Memory B cell (primary cell): ENCODE results near the gene MSMP.
A peak's percentile ranks its signal among the peaks of the same experiment; 100 is the strongest.

ENCODE experiments used
- ATAC-seq: fragments of 150-1000 bp; cut with Tn5 transposase; 2 replicates; pipeline ENCODE4 v1.10.0; 2021; ENCODE audit warnings: low read depth, mild to moderate bottlenecking, moderate library complexity
- DNase-seq, 2 donors: peaks; one replicate each; pipeline ENCODE4 v3.0.0; 2022; ENCODE audit warnings: low spot score in 2 of 2
- H3K27ac Mint-ChIP-seq: one replicate; pipeline ENCODE4 v1.8.0; 2022; ENCODE audit warnings: mild to moderate bottlenecking, moderate library complexity, mixed read lengths
- H3K27me3 Mint-ChIP-seq: one replicate; pipeline ENCODE4 v1.8.0; 2022; ENCODE audit warnings: mixed read lengths
- H3K36me3 Mint-ChIP-seq: one replicate; pipeline ENCODE4 v1.8.0; 2022; ENCODE audit warnings: mild to moderate bottlenecking, mixed read lengths
- H3K4me1 Mint-ChIP-seq: one replicate; pipeline ENCODE4 v1.8.0; 2022; ENCODE audit warnings: mixed read lengths
- H3K4me3 Mint-ChIP-seq: one replicate; pipeline ENCODE4 v1.8.0; 2022; ENCODE audit warnings: mild to moderate bottlenecking, moderate library complexity, mixed read lengths
- H3K9me3 Mint-ChIP-seq: one replicate; pipeline ENCODE4 v1.8.0; 2022; ENCODE audit warnings: mixed read lengths

The MSMP gene

DNA sequence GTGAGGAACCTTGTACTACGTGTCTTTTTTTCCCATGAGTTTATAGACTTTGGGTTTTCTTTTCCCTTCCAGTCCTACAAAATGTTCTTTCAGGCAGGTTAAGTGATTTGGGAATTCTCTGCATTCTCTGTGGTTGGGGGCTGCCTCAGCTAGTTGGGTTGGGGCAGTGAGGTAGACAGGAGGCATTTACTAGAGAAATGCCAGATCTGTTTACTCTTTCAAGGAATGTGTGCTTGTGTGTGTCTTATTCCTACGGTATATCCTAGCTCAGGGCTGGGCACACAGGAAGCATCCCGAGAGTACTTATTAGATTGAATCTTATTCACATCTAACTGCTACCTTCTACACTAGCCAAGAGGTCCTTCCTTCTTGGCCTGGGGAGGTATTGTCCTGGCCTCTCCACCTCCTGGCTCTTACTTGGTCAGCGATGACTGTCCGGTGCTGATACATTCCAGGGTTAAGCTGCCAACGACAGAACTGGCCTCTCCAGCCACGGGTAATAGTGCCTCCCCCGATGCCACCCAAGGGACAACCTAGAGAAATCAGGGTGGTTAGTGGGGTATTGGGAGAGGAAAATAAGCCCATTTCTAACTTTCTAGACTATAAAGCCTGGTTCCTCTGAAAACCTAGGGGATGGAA is 10.1 kb downstream of the MSMP start:
- DNase-seq (no peak), ATAC-seq (no peak)
- Mint-ChIP-seq H3K27me3 (no peaks in the 10 kb centered on the region), H3K9me3 (no peaks in the 10 kb centered on the region), H3K4me1 (peaks cover 33% of the 10 kb centered on the region), H3K36me3 (peaks cover 24% of the 10 kb centered on the region), H3K27ac (no peak overlapping the region), H3K4me3 (no peak overlapping the region)

DNA sequence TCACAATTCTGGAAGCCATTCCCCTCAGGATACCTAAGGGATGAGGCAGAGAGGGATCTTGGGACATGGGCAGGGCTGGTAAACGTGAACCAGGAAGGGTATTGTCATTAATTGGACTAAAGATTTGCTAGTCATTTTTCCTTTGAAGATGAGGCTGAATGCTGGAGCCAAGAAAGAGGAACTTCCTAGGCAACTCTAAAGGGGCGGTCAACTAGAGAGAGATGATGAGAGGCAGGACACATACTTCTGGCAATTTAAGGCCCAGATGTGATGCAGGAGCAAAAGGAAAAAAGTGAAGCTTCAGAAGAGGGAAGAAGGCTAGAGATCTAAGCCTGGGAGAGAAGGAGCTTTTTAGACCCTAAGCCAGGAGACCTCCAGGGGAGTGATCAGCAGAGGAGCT is 10.6 kb downstream of the MSMP start:
- Mint-ChIP-seq H3K4me1 (peaks cover 35% of the 10 kb centered on the region), H3K9me3 (no peaks in the 10 kb centered on the region), H3K4me3 (no peak overlapping the region), H3K36me3 (peaks cover 30% of the 10 kb centered on the region), H3K27me3 (no peaks in the 10 kb centered on the region), H3K27ac (no peak overlapping the region)
- ATAC-seq, result no peak
- DNase-seq, result no peak

DNA sequence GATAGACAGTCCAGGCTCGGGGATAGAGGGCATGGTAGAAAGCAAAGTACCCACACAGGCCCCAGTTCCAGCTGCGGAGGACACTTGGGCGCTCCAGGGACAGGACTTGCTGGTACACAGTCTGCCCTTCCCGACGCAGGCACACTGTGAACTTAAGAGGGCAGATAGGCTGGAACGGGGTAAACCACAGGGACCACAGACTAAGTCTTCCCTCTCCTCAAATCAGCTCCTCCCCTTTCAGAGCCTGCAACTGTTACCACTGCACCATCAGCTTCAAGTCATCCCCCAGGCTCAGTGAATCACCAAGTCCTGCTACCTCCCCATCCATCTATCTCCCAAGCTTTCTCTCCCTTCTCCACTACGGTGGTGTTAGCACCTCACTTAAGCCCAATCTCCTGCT is 12.3 kb downstream of the MSMP start:
- H3K4me1 Mint-ChIP-seq, result peaks cover 25% of the 10 kb centered on the region
- no peak overlapping the region for H3K4me3 Mint-ChIP-seq
- no peak overlapping the region for H3K27ac Mint-ChIP-seq
- DNase-seq, result no peak
- H3K36me3 Mint-ChIP-seq, result peaks cover 34% of the 10 kb centered on the region
- ATAC-seq, result no peak
- no peaks in the 10 kb centered on the region for H3K27me3 Mint-ChIP-seq
- no peaks in the 10 kb centered on the region for H3K9me3 Mint-ChIP-seq

DNA sequence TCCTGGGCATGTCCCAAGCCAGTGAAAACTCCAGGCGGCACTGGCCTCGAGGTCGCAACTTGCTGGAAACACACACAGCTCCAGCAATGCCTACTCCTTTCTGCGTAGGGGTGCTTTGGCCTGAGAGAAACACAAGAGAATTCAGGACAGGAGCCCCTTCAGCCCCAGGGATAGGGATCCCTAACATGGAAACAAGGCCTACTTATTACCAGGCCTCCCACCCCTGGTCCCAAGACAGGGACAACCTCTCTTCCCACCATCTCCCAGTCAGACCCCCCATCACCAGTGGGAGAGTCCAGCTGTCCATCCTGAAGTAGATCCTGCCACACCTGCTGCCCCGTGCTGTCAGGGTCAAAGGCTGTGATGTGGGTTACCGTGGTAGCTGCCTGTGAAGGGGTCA is 13.8 kb downstream of the MSMP start:
- DNase-seq (no peak), ATAC-seq (no peak)
- Mint-ChIP-seq H3K27me3 (no peaks in the 10 kb centered on the region), H3K4me3 (no peak overlapping the region), H3K9me3 (no peaks in the 10 kb centered on the region), H3K36me3 (peaks cover 37% of the 10 kb centered on the region), H3K4me1 (peaks cover 18% of the 10 kb centered on the region), H3K27ac (no peak overlapping the region)

DNA sequence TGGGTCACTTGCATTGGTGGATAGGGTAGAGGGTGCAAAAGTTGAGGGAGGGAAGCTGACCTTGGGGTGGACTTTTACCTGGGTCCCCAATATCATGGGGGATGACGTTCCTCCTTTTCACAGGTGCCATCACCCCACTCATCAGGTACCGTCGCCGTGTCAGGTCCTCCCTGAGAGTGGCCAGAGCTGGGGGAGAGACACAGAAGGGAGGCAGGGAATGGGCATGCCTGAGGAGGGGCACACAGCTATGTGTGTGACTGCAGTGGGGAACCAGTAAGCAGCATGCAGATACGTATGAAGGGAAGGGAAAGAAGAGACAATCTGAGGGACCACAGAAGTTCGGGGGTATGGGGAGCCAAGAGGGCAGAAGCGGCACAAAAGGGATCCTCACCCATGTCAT is 15.2 kb downstream of the MSMP start:
- Mint-ChIP-seq H3K27me3 (no peaks in the 10 kb centered on the region), H3K9me3 (no peaks in the 10 kb centered on the region), H3K27ac (no peak overlapping the region), H3K4me1 (peaks cover 13% of the 10 kb centered on the region), H3K4me3 (no peak overlapping the region), H3K36me3 (peaks cover 37% of the 10 kb centered on the region)
- ATAC-seq, result no peak
- DNase-seq, result no peak

DNA sequence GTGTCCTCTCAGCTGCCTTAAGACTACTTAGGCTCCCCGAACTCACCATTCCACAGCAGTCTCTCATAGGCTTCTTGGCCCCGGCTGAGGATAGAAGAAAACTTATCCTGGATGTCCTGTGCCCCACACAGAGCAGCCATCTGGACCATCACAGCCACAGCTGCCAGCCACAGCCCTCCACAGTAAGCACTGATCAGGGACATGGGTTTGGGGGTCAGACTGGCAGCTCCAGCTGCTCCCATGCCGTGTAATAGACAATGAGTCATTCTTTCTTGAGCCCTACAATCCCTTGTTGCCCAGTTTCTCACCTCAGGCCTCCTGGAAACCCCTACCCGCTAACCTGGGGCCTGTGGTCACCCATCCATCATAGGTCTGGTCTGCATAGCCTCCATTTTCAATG is 15.9 kb downstream of the MSMP start:
- no peak for ATAC-seq
- peaks cover 10% of the 10 kb centered on the region for H3K4me1 Mint-ChIP-seq
- H3K4me3 Mint-ChIP-seq, result no peak overlapping the region
- H3K27ac Mint-ChIP-seq, result peak overlapping the region; percentile 42
- DNase-seq, result no peak
- H3K27me3 Mint-ChIP-seq, result no peaks in the 10 kb centered on the region
- H3K9me3 Mint-ChIP-seq, result no peaks in the 10 kb centered on the region
- peaks cover 33% of the 10 kb centered on the region for H3K36me3 Mint-ChIP-seq

DNA sequence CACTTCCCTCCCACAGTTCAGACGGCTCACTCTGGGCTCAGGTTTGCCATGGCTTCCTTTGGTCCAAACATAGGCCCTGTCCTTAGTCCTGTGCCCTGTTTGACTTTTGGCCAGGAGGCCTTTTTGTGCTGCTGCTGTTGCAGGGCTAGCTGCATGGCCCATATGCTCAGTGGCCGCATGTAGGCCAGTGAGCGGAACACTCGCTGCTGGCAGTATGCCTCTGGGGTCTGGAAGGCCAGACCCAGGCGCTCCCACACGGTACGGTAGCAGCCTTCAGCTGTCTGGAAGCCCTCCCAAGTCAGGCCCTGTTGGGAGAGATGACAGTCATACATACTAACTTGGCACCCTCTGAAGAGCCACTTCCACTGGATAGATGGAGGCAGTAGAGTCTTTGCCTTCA is 16.9 kb downstream of the MSMP start:
- Mint-ChIP-seq H3K4me3 (no peak overlapping the region), H3K27ac (peak overlapping the region; percentile 57), H3K9me3 (no peaks in the 10 kb centered on the region), H3K36me3 (peaks cover 26% of the 10 kb centered on the region), H3K4me1 (peaks cover 14% of the 10 kb centered on the region), H3K27me3 (no peaks in the 10 kb centered on the region)
- DNase-seq (no peak), ATAC-seq (no peak)

DNA sequence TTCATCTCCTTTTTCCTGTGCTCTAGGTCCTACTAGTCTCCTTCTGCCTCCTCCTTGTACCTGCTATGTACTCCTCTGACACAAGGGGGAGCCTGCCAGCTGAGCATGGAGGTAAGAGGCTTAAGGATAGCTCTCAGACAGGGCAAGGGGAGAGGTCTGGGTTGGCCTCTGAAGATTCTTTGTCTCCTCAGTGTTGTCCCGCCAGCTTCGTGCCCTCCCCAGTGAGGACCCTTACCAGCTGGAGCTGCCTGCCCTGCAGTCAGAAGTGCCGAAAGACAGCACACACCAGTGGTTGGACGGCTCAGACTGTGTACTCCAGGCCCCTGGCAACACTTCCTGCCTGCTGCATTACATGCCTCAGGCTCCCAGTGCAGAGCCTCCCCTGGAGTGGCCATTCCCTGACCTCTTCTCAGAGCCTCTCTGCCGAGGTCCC is 17.9 kb downstream of the MSMP start:
- peaks cover 18% of the 10 kb centered on the region for H3K4me1 Mint-ChIP-seq
- H3K27ac Mint-ChIP-seq, result no peak overlapping the region
- DNase-seq (peak; percentile 59 to 67), ATAC-seq (no peak)
- H3K9me3 Mint-ChIP-seq, result no peaks in the 10 kb centered on the region
- peaks cover 22% of the 10 kb centered on the region for H3K36me3 Mint-ChIP-seq
- no peak overlapping the region for H3K4me3 Mint-ChIP-seq
- no peaks in the 10 kb centered on the region for H3K27me3 Mint-ChIP-seq

DNA sequence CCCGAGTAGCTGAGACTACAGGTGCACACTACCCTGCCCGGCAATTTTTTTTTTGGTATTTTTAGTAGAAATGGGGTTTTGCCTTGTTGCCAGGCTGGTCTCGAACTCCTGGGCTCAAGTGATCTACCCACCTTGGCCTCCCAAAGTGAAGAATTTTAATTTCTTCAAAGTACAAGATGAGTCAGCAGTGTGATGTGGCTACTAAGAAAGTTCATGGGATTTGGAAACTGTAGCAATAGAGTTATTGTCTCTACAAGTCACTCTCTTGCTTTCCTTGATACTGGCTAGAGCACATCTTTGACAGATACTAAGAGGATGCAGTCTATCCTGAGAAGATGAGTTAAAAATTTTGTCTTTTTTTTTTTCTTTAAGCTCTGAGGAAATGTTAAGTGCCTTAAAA is 20.0 kb downstream of the MSMP start:
- peaks cover 18% of the 10 kb centered on the region for H3K36me3 Mint-ChIP-seq
- ATAC-seq, result no peak
- H3K27ac Mint-ChIP-seq, result no peak overlapping the region
- DNase-seq, result no peak
- peaks cover 21% of the 10 kb centered on the region for H3K4me1 Mint-ChIP-seq
- no peak overlapping the region for H3K4me3 Mint-ChIP-seq
- H3K9me3 Mint-ChIP-seq, result no peaks in the 10 kb centered on the region
- H3K27me3 Mint-ChIP-seq, result no peaks in the 10 kb centered on the region

DNA sequence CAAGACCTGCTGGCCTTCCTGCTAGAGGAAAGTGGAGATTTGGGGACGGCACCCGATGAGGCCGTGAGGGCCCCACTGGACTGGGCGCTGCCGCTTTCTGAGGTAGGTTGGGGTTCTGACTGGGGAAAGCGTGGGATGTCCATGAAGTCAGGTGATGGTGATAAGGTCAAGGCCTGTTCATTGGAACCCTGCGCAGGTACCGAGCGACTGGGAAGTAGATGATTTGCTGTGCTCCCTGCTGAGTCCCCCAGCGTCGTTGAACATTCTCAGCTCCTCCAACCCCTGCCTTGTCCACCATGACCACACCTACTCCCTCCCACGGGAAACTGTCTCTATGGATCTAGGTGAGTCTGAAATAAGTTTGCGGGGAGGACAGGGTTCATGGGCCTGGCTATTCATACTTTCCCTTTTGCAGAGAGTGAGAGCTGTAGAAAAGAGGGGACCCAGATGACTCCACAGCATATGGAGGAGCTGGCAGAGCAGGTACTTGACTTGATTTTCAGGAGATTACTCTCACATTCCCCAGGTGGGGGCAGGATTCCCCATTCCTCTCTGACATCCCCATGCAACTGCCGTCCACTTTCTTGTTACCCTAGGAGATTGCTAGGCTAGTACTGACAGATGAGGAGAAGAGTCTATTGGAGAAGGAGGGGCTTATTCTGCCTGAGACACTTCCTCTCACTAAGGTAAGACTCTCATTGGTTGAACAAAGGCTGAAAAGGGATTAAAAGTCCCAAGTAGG is 21.1 kb downstream of the MSMP start:
- peak overlapping the region; percentile 95 for H3K4me3 Mint-ChIP-seq
- no peaks in the 10 kb centered on the region for H3K27me3 Mint-ChIP-seq
- H3K27ac Mint-ChIP-seq, result peak overlapping the region; percentile 89
- DNase-seq, result no peak
- H3K36me3 Mint-ChIP-seq, result peaks cover 10% of the 10 kb centered on the region
- no peak for ATAC-seq
- H3K4me1 Mint-ChIP-seq, result peaks cover 18% of the 10 kb centered on the region
- H3K9me3 Mint-ChIP-seq, result no peaks in the 10 kb centered on the region

DNA sequence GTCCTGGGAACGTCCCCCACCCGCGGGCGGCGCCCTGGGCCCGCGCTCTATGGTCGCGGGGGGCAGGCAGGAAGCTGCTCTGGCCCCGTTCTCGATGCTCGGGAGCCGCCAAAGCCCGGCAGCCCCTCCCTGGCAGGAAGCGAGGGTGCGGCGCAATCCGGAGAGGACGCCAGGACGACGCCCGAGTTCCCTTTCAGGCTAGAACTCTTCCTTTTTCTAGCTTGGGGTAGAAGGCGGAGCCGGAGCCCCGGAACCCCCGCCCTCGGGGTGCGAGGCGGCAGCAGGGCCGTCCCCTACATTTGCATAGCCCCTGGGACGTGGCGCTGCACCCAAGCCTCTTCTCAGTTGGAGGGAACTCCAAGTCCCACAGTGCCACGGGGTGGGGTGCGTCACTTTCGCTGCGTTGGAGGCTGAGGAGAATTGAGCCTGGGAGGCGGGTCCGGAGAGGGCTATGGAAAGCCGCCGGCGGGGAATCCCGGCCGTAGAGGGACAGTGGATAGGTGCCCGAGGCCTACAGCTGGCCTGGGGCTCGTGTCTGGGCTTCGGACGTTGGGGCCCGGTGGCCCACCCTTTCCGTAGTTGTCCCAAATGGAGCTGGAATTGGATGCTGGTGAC is 21.8 kb downstream of the MSMP start, which contains the start of the genes CREB3 and TLN1:
CREB3 (plus strand) TSS at position 482 of the 615 bp plus-strand sequence; CDS start at position 589, 107 bp downstream.
TLN1 (minus strand) TSS at position 11 of the 615 bp plus-strand sequence. CDS start 6,501 bp downstream, outside the sequence.
- H3K36me3 Mint-ChIP-seq, result peaks cover 8% of the 10 kb centered on the region
- H3K4me1 Mint-ChIP-seq, result peaks cover 15% of the 10 kb centered on the region
- ATAC-seq (peak; percentile 87), DNase-seq (peak; percentile 93 to 96)
- no peaks in the 10 kb centered on the region for H3K27me3 Mint-ChIP-seq
- H3K9me3 Mint-ChIP-seq, result no peaks in the 10 kb centered on the region
- H3K27ac Mint-ChIP-seq, result peak within 1 kb of the TSS; percentile 89
- peak within 1 kb of the TSS; percentile 95 for H3K4me3 Mint-ChIP-seq

DNA sequence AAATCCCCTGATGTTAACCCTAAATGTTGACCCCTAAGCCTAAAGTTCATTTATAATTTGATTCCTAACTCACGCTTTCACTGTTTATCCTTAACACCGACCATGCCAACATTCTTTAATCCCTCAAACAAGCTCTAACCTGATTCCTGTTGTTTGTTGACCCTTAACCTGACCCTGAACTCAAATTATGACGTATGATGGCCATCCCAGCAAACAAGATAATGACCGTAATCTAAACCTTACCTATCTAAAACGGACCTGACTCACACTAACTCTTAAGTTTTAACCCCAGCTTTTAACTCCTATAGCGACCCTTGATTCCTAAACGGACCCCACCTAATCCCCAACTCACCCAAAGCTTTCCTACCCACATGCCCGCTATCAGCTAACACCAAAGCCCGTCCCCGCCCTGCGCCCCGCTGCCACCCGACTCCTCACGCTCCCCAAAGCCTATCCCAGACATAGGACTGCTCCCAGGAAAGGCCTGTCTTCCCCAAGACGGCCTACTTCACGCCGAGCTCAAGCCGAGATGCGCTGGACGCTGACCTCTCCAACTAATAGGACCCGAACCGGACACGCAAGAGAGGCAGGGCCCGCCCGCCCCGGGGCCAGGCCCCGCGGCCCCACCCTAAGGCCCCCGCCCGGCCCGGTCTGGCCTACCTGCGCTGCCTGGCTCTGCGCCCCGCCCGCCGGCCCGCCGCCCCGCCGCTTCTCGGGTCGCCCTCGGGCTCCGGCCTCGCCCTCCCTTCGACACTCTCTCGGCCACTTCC is 22.5 kb downstream of the MSMP start:
- peak overlapping the region; percentile 95 for H3K4me3 Mint-ChIP-seq
- H3K4me1 Mint-ChIP-seq, result peaks cover 14% of the 10 kb centered on the region
- H3K36me3 Mint-ChIP-seq, result peaks cover 8% of the 10 kb centered on the region
- DNase-seq (no peak), ATAC-seq (no peak)
- no peaks in the 10 kb centered on the region for H3K9me3 Mint-ChIP-seq
- H3K27ac Mint-ChIP-seq, result peak overlapping the region; percentile 89
- no peaks in the 10 kb centered on the region for H3K27me3 Mint-ChIP-seq

DNA sequence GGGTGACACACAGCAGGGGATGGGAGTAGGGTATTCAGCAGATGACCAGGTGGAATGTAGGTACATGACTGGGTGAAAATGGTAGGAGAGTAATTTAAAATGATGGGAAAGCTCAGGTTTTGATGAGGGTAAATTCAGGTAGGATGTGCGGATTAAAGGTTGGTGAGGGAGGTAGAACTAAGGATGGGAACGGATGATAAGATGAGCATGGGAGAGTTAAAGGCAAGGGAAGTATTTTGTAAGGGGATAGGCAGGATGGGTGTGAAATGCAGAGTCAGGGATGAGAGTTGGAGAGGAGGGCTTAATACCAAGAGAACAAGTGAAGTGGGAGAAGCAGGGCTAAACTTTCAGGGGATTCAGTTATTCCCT is 23.6 kb downstream of the MSMP start:
- Mint-ChIP-seq H3K4me3 (no peak overlapping the region), H3K27me3 (no peaks in the 10 kb centered on the region), H3K9me3 (no peaks in the 10 kb centered on the region), H3K27ac (no peak overlapping the region), H3K4me1 (peaks cover 15% of the 10 kb centered on the region), H3K36me3 (peaks cover 7% of the 10 kb centered on the region)
- DNase-seq (no peak), ATAC-seq (no peak)
